H1 (cell line): ENCODE measurements around the gene PHEX. TPM values are rescaled to one million over a fixed set of nuclear protein-coding genes. Genes with fewer than 3 reads are reported as not detected.

Experiments
- CEBPB ChIP-seq: IDR thresholded peaks from 2 replicates; pipeline ENCODE4 v1.6.1; 2012; ENCODE audit warnings: low read depth, low read length
- EP300 ChIP-seq, 2 experiments: IDR thresholded peaks; 1 replicate in 1 of 2; 2 replicates in 1 of 2; pipeline ENCODE4 v1.6.1; 2011 to 2012; ENCODE audit warnings: low read depth in 2 of 2, low read length in 2 of 2, mild to moderate bottlenecking in 2 of 2, borderline replicate concordance in 1 of 2, inconsistent platforms in 1 of 2, moderate library complexity in 1 of 2
- KDM5A ChIP-seq: fragments of 200-600 bp; IDR thresholded peaks from 2 replicates; pipeline ENCODE4 v1.7.1; 2012; ENCODE audit warnings: mild to moderate bottlenecking, low read length, inconsistent platforms, mixed read lengths
- polyA plus RNA-seq, 7 experiments: library from polyadenylated mRNA; depleted of rRNA in 3 of 7; stranded (reverse) in 5 of 7; unstranded in 2 of 7; fragments of >200 nt in 5 of 7; fragments of 200-250 nt in 2 of 7; gene quantifications; 1 replicate in 5 of 7; 2 replicates in 1 of 7; 4 replicates in 1 of 7; pipeline versions ENCODE4 v1.2.1 to v1.2.3, GENCODE V29; 2011 to 2013; ENCODE audit warnings: missing spikeins in 2 of 7, mixed read lengths in 2 of 7
- total RNA-seq: library from RNA; stranded (reverse); fragmentation: NEBNext Ultra II Directional; extraction: Animal tissue kit (Norgen Biotek cat#: 25700); gene quantifications from 2 replicates; pipeline ENCODE4 v1.2.1, GENCODE V29; 2021

The PHEX gene
- total and polyA plus RNA-seq, 2 of the 8 experiments (the other 6 are each of a cell fraction or from before 2014, with no cell fraction given), result 0.03 to 0.11 TPM

GRCh38 chrX:22139822-22140221 is 107.7 kb downstream of the PHEX start (continued):
- TF ChIP-seq KDM5A, result no peak
- no peak for TF ChIP-seq CEBPB
- no peak for TF ChIP-seq EP300 (IDR thresholded peaks at IDR 0.05; ENCODE audit: borderline replicate concordance in 1 of 2, low read depth in 2 of 2, low read length in 2 of 2)
